Right lobe of liver (tissue), 4 donors: ENCODE measurements around the gene FOXP4.

ENCODE experiments used
- POLR2A ChIP-seq: fragments of 450-650 bp; IDR thresholded peaks from one replicate; pipeline ENCODE4 v1.6.1; 2017; ENCODE audit warnings: antibody characterized with exemption, mild to moderate bottlenecking
- TF ChIP-seq, protein P1 (sequence below), 4 donors: fragments of 200-600 bp in 3 of 4; fragments of 450-650 bp in 1 of 4; IDR thresholded peaks; one replicate each; pipeline versions ENCODE4 v1.5.1 to v1.8.0; 2016 to 2022; ENCODE audit warnings: antibody characterized with exemption in 4 of 4, mild to moderate bottlenecking in 2 of 4
- donor health status: DM: no; HTN: no; CAD: no.
- donor health status: DM: no; HTN: no; CAD: no.
- donor health status: DM: no; HTN: yes; CAD: no.

DNA sequence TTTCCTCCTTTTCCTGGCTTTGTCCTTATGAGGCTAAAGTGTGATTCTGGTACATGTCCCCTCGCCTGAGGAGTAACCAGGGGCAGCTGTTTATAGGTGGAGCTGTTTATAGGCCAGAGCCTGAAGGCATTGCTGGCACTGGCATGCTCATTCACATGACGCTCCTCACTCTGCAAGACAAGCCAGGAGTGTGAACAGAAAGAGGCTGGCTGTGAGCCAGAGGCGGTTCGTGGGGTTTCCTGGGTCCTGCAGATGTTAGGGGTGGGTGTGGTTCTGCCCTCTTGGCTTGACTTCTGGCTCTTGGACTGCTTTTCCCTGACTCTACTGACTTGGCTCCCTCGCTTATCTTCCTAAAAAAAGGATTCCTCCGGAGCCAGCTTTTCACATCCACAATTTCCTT, 79.3 kb downstream of the FOXP4 start:
- TF ChIP-seq, protein P1, sequence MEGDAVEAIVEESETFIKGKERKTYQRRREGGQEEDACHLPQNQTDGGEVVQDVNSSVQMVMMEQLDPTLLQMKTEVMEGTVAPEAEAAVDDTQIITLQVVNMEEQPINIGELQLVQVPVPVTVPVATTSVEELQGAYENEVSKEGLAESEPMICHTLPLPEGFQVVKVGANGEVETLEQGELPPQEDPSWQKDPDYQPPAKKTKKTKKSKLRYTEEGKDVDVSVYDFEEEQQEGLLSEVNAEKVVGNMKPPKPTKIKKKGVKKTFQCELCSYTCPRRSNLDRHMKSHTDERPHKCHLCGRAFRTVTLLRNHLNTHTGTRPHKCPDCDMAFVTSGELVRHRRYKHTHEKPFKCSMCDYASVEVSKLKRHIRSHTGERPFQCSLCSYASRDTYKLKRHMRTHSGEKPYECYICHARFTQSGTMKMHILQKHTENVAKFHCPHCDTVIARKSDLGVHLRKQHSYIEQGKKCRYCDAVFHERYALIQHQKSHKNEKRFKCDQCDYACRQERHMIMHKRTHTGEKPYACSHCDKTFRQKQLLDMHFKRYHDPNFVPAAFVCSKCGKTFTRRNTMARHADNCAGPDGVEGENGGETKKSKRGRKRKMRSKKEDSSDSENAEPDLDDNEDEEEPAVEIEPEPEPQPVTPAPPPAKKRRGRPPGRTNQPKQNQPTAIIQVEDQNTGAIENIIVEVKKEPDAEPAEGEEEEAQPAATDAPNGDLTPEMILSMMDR (IDR thresholded peaks at IDR 0.05), result no peak
- no peak for TF ChIP-seq POLR2A
